MG63 (cell line): ENCODE data around the gene HS3ST4. TPM values are rescaled to one million over a fixed set of nuclear protein-coding genes. Genes with fewer than 3 reads are reported as not detected.

Experiments used
- DNase-seq: peaks from one replicate; pipeline ENCODE4 v3.0.0-alpha.2; 2020
- H3K27me3 ChIP-seq: fragments of 250-450 bp; sonication (Bioruptor Pico); 2 replicates; pipeline ENCODE4 v1.5.1; 2020; ENCODE audit warnings: mild to moderate bottlenecking, moderate library complexity
- H3K36me3 ChIP-seq: fragments of 250-450 bp; sonication (Bioruptor Pico); 2 replicates; pipeline ENCODE4 v1.5.1; 2020; ENCODE audit warnings: mild to moderate bottlenecking, moderate library complexity
- H3K4me3 ChIP-seq: fragments of 250-450 bp; sonication (Bioruptor Pico); 2 replicates; pipeline ENCODE4 v1.5.1; 2020; ENCODE audit warnings: mild to moderate bottlenecking, moderate library complexity
- H3K9me3 ChIP-seq: fragments of 250-450 bp; sonication (Bioruptor Pico); 2 replicates; pipeline ENCODE4 v1.5.1; 2020; ENCODE audit warnings: mild to moderate bottlenecking, moderate library complexity
- total RNA-seq: library from RNA; depleted of rRNA; stranded (reverse); fragments of >200 nt; shearing (Covaris generic); gene quantifications from 2 replicates; pipeline ENCODE4 v1.2.3, GENCODE V29; 2014; ENCODE audit warnings: low replicate concordance; rRNA removed

Gene HS3ST4
- 0.23 TPM in 1 of 2 replicates, not detected in the other for total RNA-seq

GRCh38 chr16:25691519-25692091 is at the start of gene HS3ST4:
Gene HS3ST4 (plus strand): TSS chr16:25691959.
- H3K9me3 ChIP-seq = no peaks in the 10 kb centered on the region
- H3K27me3 ChIP-seq = peaks cover 65% of the 10 kb centered on the region
- no peak for DNase-seq
- H3K4me3 ChIP-seq = no peak within 1 kb of the TSS
- H3K36me3 ChIP-seq = no peaks in the 10 kb centered on the region

DNA sequence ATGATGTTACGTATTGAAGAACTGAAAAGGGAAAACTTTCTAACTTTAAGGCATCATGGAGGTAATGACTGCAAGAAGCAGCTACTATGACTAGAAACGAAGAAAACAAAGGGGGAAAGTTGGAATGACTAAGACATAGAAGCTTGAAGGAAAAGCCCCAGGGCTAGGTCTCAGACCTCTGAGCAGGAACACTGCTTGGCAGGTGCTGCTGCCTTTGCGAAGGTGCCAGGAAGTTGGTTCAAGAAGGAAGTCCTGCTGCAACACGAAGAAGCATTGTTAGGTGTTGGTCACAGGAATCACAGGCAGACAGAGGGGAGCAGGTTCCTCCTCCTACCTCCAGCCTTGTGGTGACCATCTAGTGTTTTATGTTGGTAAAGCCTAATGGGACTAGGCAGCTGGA is 48.1 kb upstream of the HS3ST4 start:
- Histone ChIP-seq H3K27me3 (no peaks in the 10 kb centered on the region), H3K36me3 (no peaks in the 10 kb centered on the region), H3K9me3 (no peaks in the 10 kb centered on the region), H3K4me3 (no peak overlapping the region)
- DNase-seq = no peak

DNA sequence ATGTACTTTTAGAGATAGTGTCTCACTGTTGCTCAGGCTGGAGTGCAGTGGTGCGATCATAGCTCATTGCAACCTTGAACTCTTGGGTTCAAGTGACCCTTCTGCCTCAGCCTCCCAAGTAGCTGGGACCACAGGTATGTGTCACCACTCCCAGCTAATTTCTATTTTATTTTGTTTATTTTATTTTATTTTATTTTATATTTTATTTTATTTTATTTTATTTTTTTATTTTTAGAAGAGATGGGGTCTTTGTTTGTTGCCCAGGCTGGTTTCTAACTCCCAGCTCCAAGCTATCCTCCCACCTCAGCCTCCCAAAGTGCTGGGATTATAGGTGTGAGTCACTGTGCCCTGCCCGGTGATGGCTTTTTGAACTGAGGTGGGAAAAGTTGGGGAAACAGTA is 35.1 kb upstream of the HS3ST4 start:
- H3K4me3 ChIP-seq = no peak overlapping the region
- no peak for DNase-seq
- no peaks in the 10 kb centered on the region for H3K9me3 ChIP-seq
- H3K36me3 ChIP-seq = no peaks in the 10 kb centered on the region
- H3K27me3 ChIP-seq = no peaks in the 10 kb centered on the region

DNA sequence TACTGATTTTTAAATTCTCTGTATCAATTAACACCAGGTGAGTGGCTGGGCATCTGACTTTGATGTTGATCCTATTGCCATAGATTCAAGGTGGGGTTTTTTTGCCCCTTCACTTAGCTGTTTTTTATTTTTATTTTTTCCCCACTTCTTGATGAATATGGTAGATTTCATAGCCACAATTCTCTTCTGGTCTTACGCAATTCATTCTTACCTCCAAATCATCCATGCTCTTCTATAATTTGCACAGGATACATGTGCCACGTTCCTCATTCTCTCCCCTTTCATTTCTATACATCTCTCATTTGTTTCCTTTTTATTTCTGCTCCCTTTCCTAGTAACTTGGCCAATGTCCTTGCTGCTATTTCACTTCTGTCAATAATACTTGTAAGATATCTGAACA is 14.9 kb upstream of the HS3ST4 start:
- Histone ChIP-seq H3K4me3 (no peak overlapping the region), H3K36me3 (no peaks in the 10 kb centered on the region), H3K9me3 (no peaks in the 10 kb centered on the region), H3K27me3 (peaks cover 7% of the 10 kb centered on the region; the same call in 1 of the 2 replicates)
- no peak for DNase-seq

- H3K27me3 ChIP-seq = peaks cover 5% of the 10 kb centered on the region; the same call in 1 of the 2 replicates
- DNase-seq = no peak
These were observed 12.2 kb upstream of the HS3ST4 start for GRCh38 chr16:25679511-25679910.

DNA sequence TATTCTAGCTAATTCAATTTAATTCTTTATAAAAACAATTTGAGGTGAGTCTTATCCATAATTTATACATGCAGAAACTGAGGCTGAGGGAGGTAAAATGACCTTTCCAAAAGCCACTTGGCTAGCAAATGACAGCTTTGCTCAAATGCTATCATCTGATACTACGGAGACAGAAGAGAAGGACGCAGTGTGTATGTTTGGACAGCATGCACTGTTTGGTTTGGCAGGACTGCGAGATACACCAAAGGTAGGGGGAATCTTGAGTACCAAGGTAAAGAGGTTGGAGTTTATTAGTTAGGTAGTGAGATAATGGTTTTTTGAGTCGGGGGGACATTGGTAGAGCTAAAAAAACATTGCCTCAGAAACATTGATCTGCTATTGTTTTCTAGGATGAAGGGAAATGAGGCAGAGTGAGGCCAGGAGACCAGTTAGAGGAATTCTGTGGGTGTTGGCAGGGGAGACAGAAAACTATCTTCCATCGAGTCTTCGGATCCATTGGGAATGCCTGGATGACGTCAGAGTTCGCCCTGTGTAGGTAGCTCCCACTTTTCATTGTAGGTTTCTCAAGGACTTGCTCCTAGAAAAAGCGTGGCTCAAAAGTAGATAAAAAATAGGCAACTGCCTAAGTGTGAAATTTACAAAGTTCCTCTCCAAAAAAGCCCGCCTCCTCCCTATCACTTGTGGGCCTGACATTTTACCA is 2.5 kb upstream of the HS3ST4 start:
- Histone ChIP-seq H3K36me3 (no peaks in the 10 kb centered on the region), H3K27me3 (peaks cover 48% of the 10 kb centered on the region), H3K4me3 (no peak overlapping the region), H3K9me3 (no peaks in the 10 kb centered on the region)
- DNase-seq = no peak

More at GRCh38 chr16:25679511-25679910, 12.2 kb upstream of the HS3ST4 start:
- Histone ChIP-seq H3K4me3 (no peak overlapping the region), H3K9me3 (no peaks in the 10 kb centered on the region), H3K36me3 (no peaks in the 10 kb centered on the region)

GRCh38 chr16:25690552-25691143 is 1.1 kb upstream of the HS3ST4 start:
- H3K9me3 ChIP-seq = no peaks in the 10 kb centered on the region
- H3K27me3 ChIP-seq = peaks cover 60% of the 10 kb centered on the region
- no peak for DNase-seq
- no peaks in the 10 kb centered on the region for H3K36me3 ChIP-seq
- H3K4me3 ChIP-seq = no peak overlapping the region

- Histone ChIP-seq H3K27me3 (peaks cover 62% of the 10 kb centered on the region), H3K9me3 (no peaks in the 10 kb centered on the region)
- DNase-seq = no peak
These were observed 587 bp downstream of the HS3ST4 start for GRCh38 chr16:25692351-25692741.

GRCh38 chr16:25692742-25693508 is 1.2 kb downstream of the HS3ST4 start:
- H3K9me3 ChIP-seq = no peaks in the 10 kb centered on the region
- peaks cover 62% of the 10 kb centered on the region for H3K27me3 ChIP-seq
- H3K4me3 ChIP-seq = no peak overlapping the region
- H3K36me3 ChIP-seq = no peaks in the 10 kb centered on the region
- no peak for DNase-seq

More at GRCh38 chr16:25692351-25692741, 587 bp downstream of the HS3ST4 start:
- H3K4me3 ChIP-seq = no peak overlapping the region
- H3K36me3 ChIP-seq = no peaks in the 10 kb centered on the region

GRCh38 chr16:25693631-25694030 is 1.9 kb downstream of the HS3ST4 start:
- Histone ChIP-seq H3K4me3 (no peak overlapping the region), H3K27me3 (peaks cover 62% of the 10 kb centered on the region), H3K36me3 (no peaks in the 10 kb centered on the region), H3K9me3 (no peaks in the 10 kb centered on the region)
- no peak for DNase-seq

GRCh38 chr16:25699069-25699468 is 7.3 kb downstream of the HS3ST4 start:
- peaks cover 38% of the 10 kb centered on the region for H3K27me3 ChIP-seq
- no peak for DNase-seq
- H3K4me3 ChIP-seq = no peak overlapping the region
- no peaks in the 10 kb centered on the region for H3K9me3 ChIP-seq
- H3K36me3 ChIP-seq = no peaks in the 10 kb centered on the region

- no peak overlapping the region for H3K4me3 ChIP-seq
- peaks cover 27% of the 10 kb centered on the region for H3K27me3 ChIP-seq
- no peak for DNase-seq
- no peaks in the 10 kb centered on the region for H3K9me3 ChIP-seq
- H3K36me3 ChIP-seq = no peaks in the 10 kb centered on the region
These were observed 8.8 kb downstream of the HS3ST4 start for GRCh38 chr16:25700547-25700946.

GRCh38 chr16:25707553-25707952 is 15.8 kb downstream of the HS3ST4 start:
- H3K4me3 ChIP-seq = no peak overlapping the region
- peaks cover 8% of the 10 kb centered on the region; the same call in 1 of the 2 replicates for H3K27me3 ChIP-seq

DNA sequence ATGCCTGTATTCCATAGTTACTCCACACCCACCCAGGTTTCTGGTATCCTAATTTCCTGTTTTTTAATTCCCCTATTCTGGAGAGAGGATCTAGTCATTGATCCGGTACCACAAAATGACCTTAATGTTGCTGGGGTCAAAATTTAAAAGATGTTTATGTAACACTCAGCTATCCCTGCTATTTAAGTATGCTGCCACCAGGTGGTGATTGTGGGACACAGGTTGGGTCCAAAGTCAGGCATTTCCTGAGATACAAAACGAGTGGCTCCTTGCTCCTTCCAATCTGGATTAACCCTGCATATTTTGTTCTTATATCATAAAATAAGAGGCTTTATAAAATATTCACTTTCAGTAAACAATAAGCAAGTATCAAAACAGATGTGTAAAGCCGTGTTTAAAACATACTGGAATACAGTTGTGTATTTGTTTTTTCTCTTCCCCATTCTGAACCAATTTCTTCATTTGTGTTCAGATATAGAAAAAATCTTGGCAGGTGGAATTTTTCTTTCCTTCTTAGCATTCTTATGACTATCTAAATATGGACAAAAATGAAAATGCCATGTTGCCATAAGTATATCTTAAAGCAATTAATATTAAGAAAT is 16.3 kb downstream of the HS3ST4 start:
- H3K9me3 ChIP-seq = no peaks in the 10 kb centered on the region
- peaks cover 8% of the 10 kb centered on the region; the same call in 1 of the 2 replicates for H3K27me3 ChIP-seq
- DNase-seq = no peak
- no peak overlapping the region for H3K4me3 ChIP-seq
- no peaks in the 10 kb centered on the region for H3K36me3 ChIP-seq

More at GRCh38 chr16:25707553-25707952, 15.8 kb downstream of the HS3ST4 start:
- Histone ChIP-seq H3K9me3 (no peaks in the 10 kb centered on the region), H3K36me3 (no peaks in the 10 kb centered on the region)
- DNase-seq = no peak

DNA sequence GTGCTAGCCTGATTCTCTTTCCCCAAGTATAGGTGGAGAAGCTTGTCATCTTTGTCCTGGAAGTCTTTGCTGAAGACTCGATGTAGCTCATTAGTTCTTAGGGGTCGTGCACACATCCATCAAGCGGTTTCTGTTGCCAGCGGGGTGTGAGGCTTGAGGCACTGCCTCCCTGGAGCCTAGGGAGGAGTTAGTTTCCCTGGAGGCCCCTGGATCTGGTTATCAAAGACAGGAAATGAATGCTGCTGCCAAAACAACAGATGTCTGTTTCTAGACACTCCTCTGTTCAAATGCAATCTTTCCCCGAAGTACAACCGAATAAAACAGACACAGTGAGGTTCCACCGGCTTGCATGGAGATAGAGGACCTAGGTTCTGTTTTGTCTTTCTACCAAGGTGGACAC is 17.5 kb downstream of the HS3ST4 start:
- peaks cover 8% of the 10 kb centered on the region; the same call in 1 of the 2 replicates for H3K27me3 ChIP-seq
- DNase-seq = no peak
- no peaks in the 10 kb centered on the region for H3K36me3 ChIP-seq
- no peak overlapping the region for H3K4me3 ChIP-seq
- H3K9me3 ChIP-seq = no peaks in the 10 kb centered on the region

- Histone ChIP-seq H3K36me3 (no peaks in the 10 kb centered on the region), H3K4me3 (no peak overlapping the region), H3K27me3 (no peaks in the 10 kb centered on the region; the same call in 1 of the 2 replicates), H3K9me3 (no peaks in the 10 kb centered on the region)
- no peak for DNase-seq
These were observed 22.2 kb downstream of the HS3ST4 start for GRCh38 chr16:25713785-25714570.
